T-helper 17 cell (primary cell): Measurements from ENCODE around the gene NDST1. TPM values are rescaled to one million over a fixed set of nuclear protein-coding genes. Genes with fewer than 3 reads are reported as not detected.

Experiments
- ATAC-seq: fragments of 150-1000 bp; cut with Tn5 transposase; 2 replicates; pipeline ENCODE4 v1.10.0; 2021; ENCODE audit warnings: mild to moderate bottlenecking, moderate library complexity
- DNase-seq, 3 donors: peaks; one replicate each; pipeline versions ENCODE4 v3.0.0 to v3.0.0-alpha.2; 2020 to 2021
- H3K9me3 ChIP-seq: one replicate; pipeline ENCODE4 v1.7.0; 2013; ENCODE audit warnings: low read length, mild to moderate bottlenecking; ENCODE audit not compliant: control insufficient read depth, poor library complexity, severe bottlenecking
- H3K27ac Mint-ChIP-seq: one replicate; pipeline ENCODE4 v1.8.0; 2022; ENCODE audit warnings: mild to moderate bottlenecking, moderate library complexity, mixed read lengths
- H3K27me3 Mint-ChIP-seq: one replicate; pipeline ENCODE4 v1.8.0; 2022; ENCODE audit warnings: mixed read lengths
- H3K36me3 Mint-ChIP-seq: one replicate; pipeline ENCODE4 v1.8.0; 2022; ENCODE audit warnings: low read depth, mixed read lengths
- H3K4me1 Mint-ChIP-seq: one replicate; pipeline ENCODE4 v1.8.0; 2022; ENCODE audit warnings: mild to moderate bottlenecking, mixed read lengths
- H3K4me3 Mint-ChIP-seq: one replicate; pipeline ENCODE4 v1.8.0; 2022; ENCODE audit warnings: mild to moderate bottlenecking, moderate library complexity, mixed read lengths
- total RNA-seq, 4 donors: library from RNA in 2 of 4; stranded (reverse) in 2 of 4; gene quantifications; one replicate each; pipeline ENCODE4 v1.2.3 and lab custom pipeline; 2022 to 2026

The NDST1 gene
- total RNA-seq, 2 donors from 2014 or later = 2.2 to 13.7 TPM

- DNase-seq (no peak), ATAC-seq (no peak)
- Mint-ChIP-seq H3K36me3 (no peaks in the 10 kb centered on the region), H3K4me3 (no peak overlapping the region), H3K4me1 (peaks cover 7% of the 10 kb centered on the region), H3K27me3 (peaks cover 18% of the 10 kb centered on the region), H3K27ac (no peak overlapping the region)
- no peaks in the 10 kb centered on the region for H3K9me3 ChIP-seq
Measured at GRCh38 chr5:150496534-150496933, 11.4 kb upstream of the NDST1 start.

- DNase-seq (no peak), ATAC-seq (no peak)
- no peaks in the 10 kb centered on the region for H3K9me3 ChIP-seq
- Mint-ChIP-seq H3K36me3 (no peaks in the 10 kb centered on the region), H3K4me3 (no peak overlapping the region), H3K27ac (no peak overlapping the region), H3K27me3 (peaks cover 14% of the 10 kb centered on the region), H3K4me1 (peaks cover 3% of the 10 kb centered on the region)
Measured at GRCh38 chr5:150497274-150497988, 10.5 kb upstream of the NDST1 start.

GRCh38 chr5:150497989-150498317 is 10.0 kb upstream of the NDST1 start:
- DNase-seq (no peak), ATAC-seq (no peak)
- H3K27me3 Mint-ChIP-seq = peaks cover 14% of the 10 kb centered on the region
- H3K4me1 Mint-ChIP-seq = peaks cover 3% of the 10 kb centered on the region
- H3K36me3 Mint-ChIP-seq = no peaks in the 10 kb centered on the region
- no peak overlapping the region for H3K27ac Mint-ChIP-seq
- no peak overlapping the region for H3K4me3 Mint-ChIP-seq
- no peaks in the 10 kb centered on the region for H3K9me3 ChIP-seq

GRCh38 chr5:150498501-150498900 is 9.4 kb upstream of the NDST1 start:
- no peaks in the 10 kb centered on the region for H3K9me3 ChIP-seq
- no peaks in the 10 kb centered on the region for H3K36me3 Mint-ChIP-seq
- no peak for ATAC-seq
- no peak for DNase-seq
- H3K4me1 Mint-ChIP-seq = peaks cover 3% of the 10 kb centered on the region
- peaks cover 14% of the 10 kb centered on the region for H3K27me3 Mint-ChIP-seq
- no peak overlapping the region for H3K4me3 Mint-ChIP-seq
- H3K27ac Mint-ChIP-seq = no peak overlapping the region

GRCh38 chr5:150498971-150499370 is 9.0 kb upstream of the NDST1 start:
- H3K27ac Mint-ChIP-seq = no peak overlapping the region
- no peak overlapping the region for H3K4me3 Mint-ChIP-seq
- ATAC-seq = no peak
- no peak for DNase-seq
- no peaks in the 10 kb centered on the region for H3K36me3 Mint-ChIP-seq
- peaks cover 14% of the 10 kb centered on the region for H3K27me3 Mint-ChIP-seq
- peaks cover 3% of the 10 kb centered on the region for H3K4me1 Mint-ChIP-seq
- H3K9me3 ChIP-seq = no peaks in the 10 kb centered on the region

GRCh38 chr5:150499437-150499956 is 8.4 kb upstream of the NDST1 start:
- Mint-ChIP-seq H3K27me3 (peaks cover 14% of the 10 kb centered on the region), H3K4me1 (peaks cover 3% of the 10 kb centered on the region), H3K36me3 (no peaks in the 10 kb centered on the region), H3K4me3 (no peak overlapping the region), H3K27ac (no peak overlapping the region)
- DNase-seq (no peak), ATAC-seq (no peak)
- no peaks in the 10 kb centered on the region for H3K9me3 ChIP-seq

GRCh38 chr5:150500328-150500841 is 7.5 kb upstream of the NDST1 start:
- no peaks in the 10 kb centered on the region for H3K9me3 ChIP-seq
- Mint-ChIP-seq H3K4me3 (no peak overlapping the region), H3K36me3 (no peaks in the 10 kb centered on the region), H3K27ac (no peak overlapping the region), H3K4me1 (peaks cover 3% of the 10 kb centered on the region), H3K27me3 (peaks cover 14% of the 10 kb centered on the region)
- no peak for DNase-seq
- no peak for ATAC-seq

GRCh38 chr5:150500905-150501304 is 7.0 kb upstream of the NDST1 start:
- no peaks in the 10 kb centered on the region for H3K9me3 ChIP-seq
- H3K27ac Mint-ChIP-seq = no peak overlapping the region
- H3K36me3 Mint-ChIP-seq = no peaks in the 10 kb centered on the region
- DNase-seq = no peak
- peaks cover 3% of the 10 kb centered on the region for H3K4me1 Mint-ChIP-seq
- ATAC-seq = no peak
- peaks cover 14% of the 10 kb centered on the region for H3K27me3 Mint-ChIP-seq
- no peak overlapping the region for H3K4me3 Mint-ChIP-seq

- Mint-ChIP-seq H3K27ac (peak overlapping the region; percentile 56), H3K36me3 (no peaks in the 10 kb centered on the region), H3K4me3 (no peak overlapping the region), H3K27me3 (peaks cover 14% of the 10 kb centered on the region), H3K4me1 (peaks cover 3% of the 10 kb centered on the region)
- DNase-seq = no peak
- ATAC-seq = no peak
- H3K9me3 ChIP-seq = no peaks in the 10 kb centered on the region
Measured at GRCh38 chr5:150502106-150502505, 5.8 kb upstream of the NDST1 start.

GRCh38 chr5:150502847-150503246 is 5.1 kb upstream of the NDST1 start:
- H3K27ac Mint-ChIP-seq = no peak overlapping the region
- DNase-seq (no peak), ATAC-seq (no peak)
- H3K27me3 Mint-ChIP-seq = peaks cover 14% of the 10 kb centered on the region
- no peaks in the 10 kb centered on the region for H3K9me3 ChIP-seq
- H3K4me1 Mint-ChIP-seq = peaks cover 3% of the 10 kb centered on the region
- no peaks in the 10 kb centered on the region for H3K36me3 Mint-ChIP-seq
- no peak overlapping the region for H3K4me3 Mint-ChIP-seq

GRCh38 chr5:150503386-150503785 is 4.5 kb upstream of the NDST1 start:
- no peak for DNase-seq
- H3K4me3 Mint-ChIP-seq = no peak overlapping the region
- H3K27ac Mint-ChIP-seq = no peak overlapping the region
- H3K27me3 Mint-ChIP-seq = peaks cover 14% of the 10 kb centered on the region
- H3K36me3 Mint-ChIP-seq = no peaks in the 10 kb centered on the region
- H3K9me3 ChIP-seq = no peaks in the 10 kb centered on the region
- peaks cover 3% of the 10 kb centered on the region for H3K4me1 Mint-ChIP-seq
- no peak for ATAC-seq

- no peaks in the 10 kb centered on the region for H3K9me3 ChIP-seq
- Mint-ChIP-seq H3K27ac (no peak overlapping the region), H3K27me3 (peaks cover 14% of the 10 kb centered on the region), H3K4me1 (peaks cover 3% of the 10 kb centered on the region), H3K4me3 (no peak overlapping the region), H3K36me3 (no peaks in the 10 kb centered on the region)
- ATAC-seq (no peak), DNase-seq (no peak)
Measured at GRCh38 chr5:150503977-150504620, 3.8 kb upstream of the NDST1 start.

- Mint-ChIP-seq H3K4me1 (peaks cover 3% of the 10 kb centered on the region), H3K27ac (no peak overlapping the region), H3K27me3 (peaks cover 10% of the 10 kb centered on the region), H3K36me3 (no peaks in the 10 kb centered on the region), H3K4me3 (no peak overlapping the region)
- no peaks in the 10 kb centered on the region for H3K9me3 ChIP-seq
- ATAC-seq = no peak
- DNase-seq = no peak
Measured at GRCh38 chr5:150505041-150505511, 2.9 kb upstream of the NDST1 start.
